Activated naive CD4-positive, alpha-beta T cell treated with anti-CD3 and anti-CD28 coated beads for 36 hours (primary cell): Measurements from ENCODE around the gene ERC2. TPM values are rescaled to one million over a fixed set of nuclear protein-coding genes. Genes with fewer than 3 reads are reported as not detected.

Source experiments
- CTCF ChIA-PET: fragments of 350-600 bp; sonication (Branson Sonifier 250); formaldehyde crosslinking; loops from one replicate; lab custom pipeline; 2021; ENCODE audit warnings: antibody characterized with exemption; lab: Charles Lee
- DNase-seq: peaks from one replicate; pipeline ENCODE4 v3.0.0-alpha.2; 2020
- H3K27ac Mint-ChIP-seq: one replicate; pipeline ENCODE4 v1.8.0; 2021; ENCODE audit warnings: mild to moderate bottlenecking, mixed read lengths
- H3K27me3 Mint-ChIP-seq: one replicate; pipeline ENCODE4 v1.8.0; 2021; ENCODE audit warnings: low read depth, mixed read lengths
- H3K36me3 Mint-ChIP-seq: one replicate; pipeline ENCODE4 v1.8.0; 2021; ENCODE audit warnings: low read depth, mixed read lengths
- H3K4me1 Mint-ChIP-seq: one replicate; pipeline ENCODE4 v1.8.0; 2021; ENCODE audit warnings: low read depth, mixed read lengths
- H3K4me3 Mint-ChIP-seq: one replicate; pipeline ENCODE4 v1.8.0; 2021; ENCODE audit warnings: mild to moderate bottlenecking, moderate library complexity, mixed read lengths
- H3K9me3 Mint-ChIP-seq: one replicate; pipeline ENCODE4 v1.8.0; 2021; ENCODE audit warnings: mixed read lengths
- intact Hi-C: fragments of 100-400 bp; cut with micrococcal nuclease; formaldehyde crosslinking; loops from one replicate; pipeline ENCODE4 v1.15.1; 2023
- total RNA-seq, 2 experiments: library from RNA; stranded (reverse); gene quantifications; one replicate each; pipeline ENCODE4 v1.2.3, GENCODE V29; 2021

ERC2 gene
- total RNA-seq, 2 experiments from 2014 or later, result 0.12 TPM; not detected in 1

GRCh38 chr3:56189536-56189935 is 278.7 kb downstream of the ERC2 start:
- H3K4me3 Mint-ChIP-seq, result no peak overlapping the region
- no peak for DNase-seq
- H3K36me3 Mint-ChIP-seq, result no peaks in the 10 kb centered on the region
- H3K4me1 Mint-ChIP-seq, result no peaks in the 10 kb centered on the region
- intact Hi-C loops, result no loop called here
- H3K27me3 Mint-ChIP-seq, result no peaks in the 10 kb centered on the region
- H3K9me3 Mint-ChIP-seq, result no peaks in the 10 kb centered on the region
- H3K27ac Mint-ChIP-seq, result no peak overlapping the region
- CTCF ChIA-PET, result no interaction called here

DNA sequence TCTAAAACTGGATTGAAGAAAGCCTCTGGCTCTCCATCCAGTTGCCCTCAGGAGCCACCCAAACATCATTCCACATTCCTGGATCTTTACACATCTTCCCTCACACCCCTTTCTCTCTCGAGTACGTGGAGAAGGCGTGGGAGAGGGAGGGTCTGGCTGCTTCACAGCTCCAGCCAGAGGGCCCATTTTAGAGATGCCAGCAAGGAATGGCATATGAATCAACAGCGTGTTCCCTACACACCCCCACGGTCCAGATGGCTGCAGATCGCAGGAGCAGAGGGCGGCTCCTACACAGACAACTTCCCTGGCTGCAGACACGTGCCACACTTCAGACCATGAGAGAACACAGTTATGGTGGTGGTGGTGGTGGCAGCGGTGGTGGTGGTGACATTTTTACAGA is 280.1 kb downstream of the ERC2 start:
- Mint-ChIP-seq H3K27ac (no peak overlapping the region), H3K4me3 (no peak overlapping the region), H3K36me3 (no peaks in the 10 kb centered on the region), H3K4me1 (no peaks in the 10 kb centered on the region), H3K27me3 (no peaks in the 10 kb centered on the region), H3K9me3 (no peaks in the 10 kb centered on the region)
- DNase-seq, result no peak
- CTCF ChIA-PET, result no interaction called here
- intact Hi-C loops, result no loop called here

GRCh38 chr3:56187051-56187450 is 281.2 kb downstream of the ERC2 start:
- Mint-ChIP-seq H3K4me3 (no peak overlapping the region), H3K4me1 (no peaks in the 10 kb centered on the region), H3K9me3 (no peaks in the 10 kb centered on the region), H3K27ac (no peak overlapping the region), H3K36me3 (no peaks in the 10 kb centered on the region), H3K27me3 (no peaks in the 10 kb centered on the region)
- intact Hi-C loops, result no loop called here
- CTCF ChIA-PET, result interaction anchor here (0.6 kb wide), 1 partner anchor 381 kb away, joined by 3 read pairs; no protein-coding TSS in a partner anchor
- DNase-seq, result no peak

DNA sequence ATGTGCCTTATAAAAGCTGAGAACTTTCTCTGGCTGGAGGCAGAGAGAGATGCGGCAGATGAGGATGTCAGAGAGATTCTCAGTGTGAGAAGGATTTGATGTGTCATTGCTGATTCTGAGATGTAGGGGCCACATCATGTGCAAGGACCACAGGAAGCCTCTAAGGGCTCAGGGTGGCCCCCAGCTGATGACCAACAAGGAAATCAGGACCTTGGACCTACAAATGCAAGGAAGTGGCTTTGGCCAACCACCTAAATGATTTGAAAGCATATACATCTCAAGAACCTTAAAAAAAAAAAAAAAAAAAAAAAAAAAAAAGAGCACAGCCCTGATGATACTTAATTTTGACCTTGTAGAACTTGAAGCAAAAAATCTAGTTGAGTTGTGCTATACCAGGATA is 282.4 kb downstream of the ERC2 start:
- H3K4me3 Mint-ChIP-seq, result no peak overlapping the region
- no peaks in the 10 kb centered on the region for H3K9me3 Mint-ChIP-seq
- CTCF ChIA-PET, result no interaction called here
- intact Hi-C loops, result no loop called here
- no peak for DNase-seq
- H3K27me3 Mint-ChIP-seq, result no peaks in the 10 kb centered on the region
- no peaks in the 10 kb centered on the region for H3K4me1 Mint-ChIP-seq
- H3K36me3 Mint-ChIP-seq, result no peaks in the 10 kb centered on the region
- no peak overlapping the region for H3K27ac Mint-ChIP-seq

DNA sequence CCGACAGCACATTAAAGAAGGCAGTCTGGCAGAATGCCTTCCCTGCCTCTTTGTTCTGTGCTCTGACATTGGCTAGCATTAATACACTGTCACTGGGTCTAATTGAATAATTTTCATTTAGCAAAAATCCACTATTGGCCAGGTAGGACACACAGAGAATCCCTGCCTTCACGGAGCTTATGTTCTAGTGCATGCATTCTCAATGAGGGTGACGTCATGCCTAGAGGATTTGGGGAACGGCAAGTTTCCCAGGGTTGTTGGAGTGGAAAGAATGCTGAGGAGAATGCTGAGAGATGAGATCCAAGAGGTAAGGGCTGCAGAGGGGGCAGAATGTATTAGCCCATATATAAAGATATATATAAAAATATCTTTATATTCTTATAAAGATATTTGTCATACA is 284.7 kb downstream of the ERC2 start:
- Mint-ChIP-seq H3K27me3 (no peaks in the 10 kb centered on the region), H3K27ac (no peak overlapping the region), H3K9me3 (no peaks in the 10 kb centered on the region), H3K36me3 (no peaks in the 10 kb centered on the region), H3K4me1 (no peaks in the 10 kb centered on the region), H3K4me3 (no peak overlapping the region)
- DNase-seq, result no peak
- intact Hi-C loops, result no loop called here
- CTCF ChIA-PET, result no interaction called here

DNA sequence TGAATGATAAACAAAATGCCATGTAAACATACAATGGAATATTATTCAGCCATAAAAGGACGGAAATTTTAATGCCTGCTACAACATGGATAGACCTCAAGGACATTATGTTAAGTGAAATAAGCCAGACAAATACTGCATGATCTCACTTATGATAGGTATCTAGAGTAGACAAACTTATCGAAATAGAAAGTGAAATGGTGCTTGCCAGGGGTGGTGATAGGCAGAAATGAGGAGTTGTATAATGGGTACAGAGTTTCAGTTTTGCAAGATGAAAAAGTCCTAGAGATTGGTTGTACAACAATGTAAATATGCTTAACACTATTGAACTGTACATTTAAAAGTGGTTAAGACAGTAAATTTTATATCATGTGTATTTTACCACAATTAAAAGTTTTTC is 287.8 kb downstream of the ERC2 start:
- Mint-ChIP-seq H3K27me3 (no peaks in the 10 kb centered on the region), H3K36me3 (no peaks in the 10 kb centered on the region), H3K9me3 (no peaks in the 10 kb centered on the region), H3K4me3 (no peak overlapping the region), H3K27ac (no peak overlapping the region), H3K4me1 (no peaks in the 10 kb centered on the region)
- CTCF ChIA-PET, result no interaction called here
- DNase-seq, result no peak
- intact Hi-C loops, result no loop called here

DNA sequence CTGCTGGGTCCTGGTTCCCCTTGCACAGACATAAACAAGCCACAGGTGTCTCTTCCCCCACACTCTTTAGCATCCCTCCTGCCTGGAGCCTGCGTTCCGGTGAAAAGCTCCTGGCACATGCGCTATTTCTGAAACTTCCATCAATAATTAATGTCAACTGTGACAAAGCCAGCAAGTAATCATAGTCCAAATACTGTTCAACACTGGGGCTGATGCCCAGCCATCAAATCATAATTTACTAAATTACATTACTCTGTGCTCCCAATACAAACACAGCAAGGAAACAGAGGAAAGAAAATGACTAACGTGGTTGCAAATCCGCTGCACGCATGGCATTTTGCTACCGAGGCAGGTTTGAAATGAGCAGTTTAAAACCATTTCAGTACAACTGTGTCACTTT is 294.7 kb downstream of the ERC2 start:
- no peaks in the 10 kb centered on the region for H3K9me3 Mint-ChIP-seq
- no peak for DNase-seq
- H3K27ac Mint-ChIP-seq, result no peak overlapping the region
- intact Hi-C loops, result no loop called here
- H3K4me1 Mint-ChIP-seq, result no peaks in the 10 kb centered on the region
- H3K36me3 Mint-ChIP-seq, result no peaks in the 10 kb centered on the region
- CTCF ChIA-PET, result no interaction called here
- no peak overlapping the region for H3K4me3 Mint-ChIP-seq
- H3K27me3 Mint-ChIP-seq, result no peaks in the 10 kb centered on the region

- Mint-ChIP-seq H3K4me1 (no peaks in the 10 kb centered on the region), H3K27me3 (peaks cover 2% of the 10 kb centered on the region), H3K36me3 (no peaks in the 10 kb centered on the region), H3K27ac (no peak overlapping the region), H3K9me3 (peaks cover 9% of the 10 kb centered on the region), H3K4me3 (no peak overlapping the region)
- intact Hi-C loops, result no loop called here
- CTCF ChIA-PET, result interaction anchor here (0.6 kb wide), 1 partner anchor 1847 kb away, joined by 3 read pairs; no protein-coding TSS in a partner anchor
- DNase-seq, result no peak
Measured at GRCh38 chr3:56164436-56164835, 303.8 kb downstream of the ERC2 start.

DNA sequence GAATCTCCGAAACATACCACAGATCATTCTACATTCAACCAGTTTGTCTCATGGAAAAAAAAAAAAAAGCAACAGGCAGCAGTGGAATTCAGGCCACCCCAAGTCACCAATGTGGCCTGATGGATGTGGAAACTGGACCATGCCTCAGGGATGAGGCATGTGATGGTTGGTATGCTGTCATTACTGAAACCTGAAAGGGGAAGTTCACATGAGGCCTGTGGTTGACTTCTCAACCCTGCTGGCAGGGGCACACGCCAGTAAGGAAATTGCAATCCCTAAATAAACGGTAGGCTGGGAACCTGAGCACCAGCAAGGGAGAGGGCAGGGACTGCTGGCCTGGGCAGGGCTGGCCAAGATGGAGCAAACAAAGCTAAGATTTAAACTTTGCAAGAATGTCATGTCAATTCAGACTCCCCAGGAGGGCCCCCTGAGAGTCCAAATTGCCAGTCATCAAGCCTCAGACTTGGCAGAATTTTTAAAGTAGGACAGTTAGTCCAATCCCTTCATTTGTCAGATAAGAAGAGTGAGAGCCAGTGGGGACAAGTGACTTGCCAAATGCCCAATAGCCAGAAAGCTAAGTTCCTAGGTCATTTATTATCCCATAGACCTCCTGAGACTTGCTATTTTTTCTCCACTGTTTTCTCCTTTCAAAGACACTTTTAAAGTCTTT is 310.4 kb downstream of the ERC2 start:
- CTCF ChIA-PET, result interaction anchor here (0.7 kb wide), 1 partner anchor 615 kb away, joined by 4 read pairs; no protein-coding TSS in a partner anchor
- H3K4me3 Mint-ChIP-seq, result no peak overlapping the region
- no peak for DNase-seq

GRCh38 chr3:56154297-56154696 is 314.0 kb downstream of the ERC2 start:
- intact Hi-C loops, result no loop called here
- Mint-ChIP-seq H3K27me3 (peaks cover 2% of the 10 kb centered on the region), H3K27ac (no peak overlapping the region), H3K4me1 (no peaks in the 10 kb centered on the region), H3K36me3 (no peaks in the 10 kb centered on the region), H3K4me3 (no peak overlapping the region), H3K9me3 (no peaks in the 10 kb centered on the region)
- CTCF ChIA-PET, result no interaction called here
- no peak for DNase-seq

More for the DNA sequence above, 310.4 kb downstream of the ERC2 start:
- no peaks in the 10 kb centered on the region for H3K36me3 Mint-ChIP-seq
- H3K27ac Mint-ChIP-seq, result no peak overlapping the region
- intact Hi-C loops, result no loop called here
- H3K27me3 Mint-ChIP-seq, result peaks cover 2% of the 10 kb centered on the region
- no peaks in the 10 kb centered on the region for H3K4me1 Mint-ChIP-seq
- peaks cover 9% of the 10 kb centered on the region for H3K9me3 Mint-ChIP-seq

DNA sequence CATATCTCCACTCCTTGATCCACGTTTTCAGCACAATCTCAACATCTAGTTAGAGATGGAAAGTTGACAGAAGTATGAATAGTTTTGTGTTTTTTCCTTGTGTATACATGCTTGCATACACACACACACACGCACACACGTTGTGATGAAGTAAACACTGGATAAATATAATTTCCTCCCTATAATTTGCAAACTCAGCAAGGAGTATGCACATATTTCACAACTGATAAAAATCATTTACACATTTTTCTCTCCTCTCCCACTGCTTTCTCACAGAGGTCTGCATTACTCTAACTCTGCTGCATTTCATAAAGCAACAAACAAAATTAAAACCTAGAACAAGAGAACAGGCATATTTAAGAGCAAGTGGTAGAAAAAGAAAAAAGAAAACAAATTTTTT is 320.9 kb downstream of the ERC2 start:
- Mint-ChIP-seq H3K9me3 (no peaks in the 10 kb centered on the region), H3K36me3 (no peaks in the 10 kb centered on the region), H3K27ac (no peak overlapping the region), H3K4me3 (no peak overlapping the region), H3K4me1 (no peaks in the 10 kb centered on the region), H3K27me3 (peaks cover 3% of the 10 kb centered on the region)
- intact Hi-C loops, result no loop called here
- no peak for DNase-seq
- CTCF ChIA-PET, result no interaction called here

DNA sequence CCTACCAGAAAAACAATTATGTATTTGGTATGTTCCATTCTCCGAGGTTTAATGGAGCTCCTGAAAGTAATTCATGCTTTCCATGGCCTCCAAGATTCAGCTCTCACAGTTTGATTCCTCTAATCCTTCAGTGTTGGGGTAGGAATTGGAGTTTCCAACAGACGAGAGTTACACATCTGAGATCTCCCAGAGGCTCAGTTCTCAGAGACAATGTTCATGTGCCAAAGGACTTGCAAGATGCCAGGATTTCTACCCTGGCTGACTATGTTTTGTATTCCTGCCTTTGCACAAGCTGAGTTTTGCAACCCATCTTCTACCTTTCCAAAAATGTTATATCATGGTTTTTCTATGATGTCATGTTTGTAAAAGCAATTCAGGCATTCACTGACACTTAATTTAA is 322.9 kb downstream of the ERC2 start:
- no peak overlapping the region for H3K27ac Mint-ChIP-seq
- H3K27me3 Mint-ChIP-seq, result peaks cover 3% of the 10 kb centered on the region
- no peaks in the 10 kb centered on the region for H3K36me3 Mint-ChIP-seq
- H3K4me1 Mint-ChIP-seq, result no peaks in the 10 kb centered on the region
- no peaks in the 10 kb centered on the region for H3K9me3 Mint-ChIP-seq
- intact Hi-C loops, result no loop called here
- H3K4me3 Mint-ChIP-seq, result no peak overlapping the region
- CTCF ChIA-PET, result no interaction called here
- no peak for DNase-seq

DNA sequence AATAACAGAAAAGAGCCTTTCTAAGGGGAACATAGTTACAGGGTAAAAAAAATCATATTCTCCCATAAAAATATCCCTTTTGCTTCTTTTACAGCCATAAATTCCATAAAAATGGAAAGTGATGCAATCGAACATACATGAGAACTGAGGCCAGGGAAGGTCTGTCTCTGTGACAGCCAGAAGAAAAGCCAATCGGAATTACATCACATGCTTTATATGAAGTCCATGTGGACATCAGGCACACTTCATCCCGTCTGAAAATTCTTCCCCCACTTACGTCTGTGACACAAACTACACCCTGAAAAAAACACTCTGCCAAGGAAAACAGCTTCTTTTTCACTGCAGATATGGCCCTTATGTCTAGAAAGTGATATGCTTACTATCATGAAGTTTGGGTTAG is 323.5 kb downstream of the ERC2 start:
- DNase-seq, result no peak
- intact Hi-C loops, result no loop called here
- CTCF ChIA-PET, result no interaction called here
- no peaks in the 10 kb centered on the region for H3K36me3 Mint-ChIP-seq
- peaks cover 3% of the 10 kb centered on the region for H3K27me3 Mint-ChIP-seq
- no peaks in the 10 kb centered on the region for H3K4me1 Mint-ChIP-seq
- no peak overlapping the region for H3K27ac Mint-ChIP-seq
- H3K4me3 Mint-ChIP-seq, result no peak overlapping the region
- H3K9me3 Mint-ChIP-seq, result no peaks in the 10 kb centered on the region
